ENCODE results near the gene CPLX1. TPM values are rescaled to one million over a fixed set of nuclear protein-coding genes. Genes with fewer than 3 reads are reported as not detected.

The CPLX1 gene
- total RNA-seq, 2 experiments from 2014 or later = 1.5 TPM

- TF ChIP-seq CTCF (IDR thresholded peaks at IDR 0.05) = no peak
- Mint-ChIP-seq H3K27ac (no peak overlapping the region), H3K36me3 (ENCODE audit: low read depth) (peaks cover 7% of the 10 kb centered on the region), H3K9me3 (peaks cover 6% of the 10 kb centered on the region), H3K4me1 (ENCODE audit: low read depth) (no peaks in the 10 kb centered on the region), H3K27me3 (peaks cover under 1% of the 10 kb centered on the region), H3K4me3 (no peak overlapping the region)
- CTCF ChIA-PET = no interaction called here
- Histone ChIP-seq H3K9me3 (ENCODE audit: control insufficient read depth in 1 of 2, insufficient read depth in 1 of 2, low read length in 2 of 2) (peaks cover 23 to 80% of the 10 kb centered on the region in 2 experiments), H3K36me3 (ENCODE audit: insufficient read depth, low read length) (no peaks in the 10 kb centered on the region), H3K27me3 (ENCODE audit: control insufficient read depth in 1 of 2, insufficient read depth in 2 of 2, low read length in 2 of 2) (peaks cover 4 to 9% of the 10 kb centered on the region in 2 experiments), H3K4me3 (ENCODE audit: low read length) (no peak overlapping the region), H3K27ac (ENCODE audit: low read depth in 1 of 2, low read length in 2 of 2) (no peak overlapping the region), H3K4me1 (ENCODE audit: insufficient read depth, low read length) (peaks cover 6% of the 10 kb centered on the region)
- intact Hi-C loops (cut with DNase I, micrococcal nuclease) = no loop called here
- ATAC-seq (ENCODE audit: poor library complexity) (no peak), DNase-seq (peak in 1 of 14 experiments; percentile 5)
- POLR2A ChIA-PET = no interaction called here
Observed at GRCh38 chr4:834368-835147, 8.6 kb upstream of the CPLX1 start.

DNA sequence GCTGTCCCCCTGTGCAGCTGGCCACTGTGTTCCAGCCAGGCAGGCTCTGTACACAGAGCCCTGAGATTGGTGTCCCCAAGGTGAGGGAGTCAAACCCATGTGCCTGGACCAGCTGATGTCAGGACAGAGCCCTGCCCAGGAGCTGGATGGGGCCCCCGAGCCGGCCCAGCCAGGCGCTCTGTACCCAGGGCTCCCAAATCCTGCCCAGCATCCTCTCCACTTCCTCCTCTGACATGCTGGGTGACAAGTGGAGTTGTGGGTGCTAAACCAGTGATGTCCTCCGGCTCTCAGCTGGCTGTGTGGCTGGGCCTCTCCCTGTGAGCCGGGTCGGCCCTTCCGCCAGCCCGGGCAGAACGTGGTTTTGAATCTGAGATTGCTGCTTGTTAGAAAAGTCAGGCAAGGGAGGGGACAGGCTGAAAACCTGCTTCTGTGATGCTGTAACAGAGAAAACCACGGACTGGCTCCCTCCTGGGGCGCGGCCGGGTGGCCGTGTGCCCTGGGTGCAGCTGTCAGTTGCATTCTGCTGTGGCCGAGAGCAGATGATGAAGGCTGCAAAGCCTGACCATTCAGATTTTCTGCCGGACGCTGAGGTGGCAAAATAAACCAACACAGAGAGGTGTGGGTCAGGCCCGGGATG lies 7.9 kb upstream of the CPLX1 start:
- H3K27me3 ChIP-seq (ENCODE audit: control insufficient read depth in 1 of 2, insufficient read depth in 2 of 2, low read length in 2 of 2) = peaks cover 10 to 11% of the 10 kb centered on the region in 2 experiments
- no peak overlapping the region for H3K4me3 ChIP-seq (ENCODE audit: low read length)
- H3K4me1 Mint-ChIP-seq (ENCODE audit: low read depth) = no peaks in the 10 kb centered on the region
- peaks cover 23 to 86% of the 10 kb centered on the region in 2 experiments for H3K9me3 ChIP-seq (ENCODE audit: control insufficient read depth in 1 of 2, insufficient read depth in 1 of 2, low read length in 2 of 2)
- no peak for ATAC-seq (ENCODE audit: poor library complexity)
- intact Hi-C loops (cut with DNase I, micrococcal nuclease) = no loop called here
- ChIA-PET CTCF (no interaction called here), POLR2A (no interaction called here)
- H3K9me3 Mint-ChIP-seq = peaks cover 6% of the 10 kb centered on the region
- peaks cover 4% of the 10 kb centered on the region for H3K36me3 Mint-ChIP-seq (ENCODE audit: low read depth)
- H3K4me3 Mint-ChIP-seq = no peak overlapping the region
- H3K4me1 ChIP-seq (ENCODE audit: insufficient read depth, low read length) = peaks cover 6% of the 10 kb centered on the region
- H3K27ac Mint-ChIP-seq = no peak overlapping the region
- peak in 1 of 14 experiments; percentile 8 for DNase-seq
- H3K36me3 ChIP-seq (ENCODE audit: insufficient read depth, low read length) = no peaks in the 10 kb centered on the region
- no peak for TF ChIP-seq CTCF (IDR thresholded peaks at IDR 0.05)
- no peak overlapping the region for H3K27ac ChIP-seq (ENCODE audit: low read depth in 1 of 2, low read length in 2 of 2)
- H3K27me3 Mint-ChIP-seq = peaks cover 5% of the 10 kb centered on the region

DNA sequence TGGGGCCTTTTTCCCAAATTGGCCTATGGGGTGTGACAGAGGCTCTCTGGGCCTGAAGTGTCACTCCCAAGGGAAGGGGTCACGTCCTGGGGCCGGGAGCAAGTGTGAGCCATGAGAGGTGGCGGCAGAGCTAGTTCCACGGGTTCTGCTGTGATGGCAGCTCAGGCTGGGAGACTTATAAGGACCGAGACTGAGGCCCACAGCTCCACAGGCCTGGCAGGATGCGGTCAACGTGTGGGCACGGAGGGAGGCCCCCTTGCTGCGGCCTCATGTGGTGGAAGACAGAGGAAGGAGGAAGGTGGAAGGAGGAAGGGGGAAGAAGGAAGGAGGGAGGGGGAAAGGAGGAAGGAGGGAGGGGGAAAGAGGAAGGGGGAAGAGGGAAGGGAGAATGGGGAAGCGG lies 7.2 kb upstream of the CPLX1 start:
- ChIA-PET POLR2A (no interaction called here), CTCF (no interaction called here)
- ATAC-seq (ENCODE audit: poor library complexity) = no peak
- H3K27ac Mint-ChIP-seq = no peak overlapping the region
- peaks cover 12% of the 10 kb centered on the region for H3K27me3 Mint-ChIP-seq
- peaks cover 17% of the 10 kb centered on the region in 2 experiments for H3K27me3 ChIP-seq (ENCODE audit: control insufficient read depth in 1 of 2, insufficient read depth in 2 of 2, low read length in 2 of 2)
- peaks cover 4% of the 10 kb centered on the region for H3K9me3 Mint-ChIP-seq
- TF ChIP-seq CTCF (IDR thresholded peaks at IDR 0.05) = no peak
- H3K4me1 ChIP-seq (ENCODE audit: insufficient read depth, low read length) = peaks cover 6% of the 10 kb centered on the region
- no peak overlapping the region for H3K27ac ChIP-seq (ENCODE audit: low read depth in 1 of 2, low read length in 2 of 2)
- no peak for DNase-seq
- no peak overlapping the region for H3K4me3 ChIP-seq (ENCODE audit: low read length)
- peaks cover 2% of the 10 kb centered on the region for H3K4me1 Mint-ChIP-seq (ENCODE audit: low read depth)
- H3K36me3 ChIP-seq (ENCODE audit: insufficient read depth, low read length) = no peaks in the 10 kb centered on the region
- peaks cover 4% of the 10 kb centered on the region for H3K36me3 Mint-ChIP-seq (ENCODE audit: low read depth)
- peaks cover 22 to 88% of the 10 kb centered on the region in 2 experiments for H3K9me3 ChIP-seq (ENCODE audit: control insufficient read depth in 1 of 2, insufficient read depth in 1 of 2, low read length in 2 of 2)
- intact Hi-C loops (cut with DNase I, micrococcal nuclease) = no loop called here
- no peak overlapping the region for H3K4me3 Mint-ChIP-seq

Measured in CD4-positive, alpha-beta T cell (primary cell).